H1 (cell line): Measurements from ENCODE around the gene PCYT2. TPM values are rescaled to one million over a fixed set of nuclear protein-coding genes. Genes with fewer than 3 reads are reported as not detected.
A peak's percentile ranks its signal among the peaks of the same experiment; 100 is the strongest.

ENCODE experiments used
- CHD7 ChIP-seq: fragments of 300-600 bp; sonication (generic); IDR thresholded peaks from 2 replicates; pipeline ENCODE4 v1.7.1; 2012; ENCODE audit warnings: low read length, moderate library complexity, mild to moderate bottlenecking, inconsistent platforms; ENCODE audit not compliant: insufficient replicate concordance
- HDAC6 ChIP-seq: IDR thresholded peaks from one replicate; pipeline ENCODE4 v1.7.1; 2012; ENCODE audit warnings: low read depth, mild to moderate bottlenecking, inconsistent platforms, low read length, moderate library complexity
- POLR2A ChIP-seq, 2 experiments: IDR thresholded peaks; 1 replicate in 1 of 2; 2 replicates in 1 of 2; pipeline ENCODE4 v1.6.1; 2011; ENCODE audit warnings: low read depth in 2 of 2, low read length in 2 of 2, mild to moderate bottlenecking in 2 of 2; ENCODE audit errors: control extremely low read depth in 1 of 2
- RAD21 ChIP-seq, 2 experiments: IDR thresholded peaks in 1 of 2; conservative IDR thresholded peaks in 1 of 2; 2 replicates each; pipeline ENCODE4 v1.6.1; 2011; ENCODE audit warnings: low read depth in 2 of 2, low read length in 2 of 2, improper control_type of control experiment in 1 of 2, inconsistent platforms in 1 of 2, mild to moderate bottlenecking in 1 of 2, moderate library complexity in 1 of 2
- RFX5 ChIP-seq: IDR thresholded peaks from 2 replicates; pipeline ENCODE4 v1.6.1; 2011; ENCODE audit warnings: low read depth, low read length, improper control_type of control experiment, borderline replicate concordance
- TAF7 ChIP-seq: optimal IDR thresholded peaks from 2 replicates; pipeline ENCODE3; 2011; ENCODE audit warnings: low read depth, mild to moderate bottlenecking, inconsistent platforms, low read length, moderate library complexity, borderline replicate concordance
- polyA plus RNA-seq, 7 experiments: library from polyadenylated mRNA; depleted of rRNA in 3 of 7; stranded (reverse) in 5 of 7; unstranded in 2 of 7; fragments of >200 nt in 5 of 7; fragments of 200-250 nt in 2 of 7; gene quantifications; 1 replicate in 5 of 7; 2 replicates in 1 of 7; 4 replicates in 1 of 7; pipeline versions ENCODE4 v1.2.1 to v1.2.3, GENCODE V29; 2011 to 2013; ENCODE audit warnings: missing spikeins in 2 of 7, mixed read lengths in 2 of 7
- total RNA-seq: library from RNA; stranded (reverse); fragmentation: NEBNext Ultra II Directional; extraction: Animal tissue kit (Norgen Biotek cat#: 25700); gene quantifications from 2 replicates; pipeline ENCODE4 v1.2.1, GENCODE V29; 2021
- TF ChIP-seq, protein P1 (sequence below): IDR thresholded peaks from 2 replicates; pipeline ENCODE4 v1.6.1; 2012; ENCODE audit warnings: low read length, inconsistent platforms

Gene PCYT2
- total and polyA plus RNA-seq, 2 of the 8 experiments (the other 6 are each of a cell fraction or from before 2014, with no cell fraction given) = 29.9 to 31.3 TPM

- no peak for TF ChIP-seq CHD7
- TF ChIP-seq RAD21 (IDR thresholded peaks at IDR 0.05 in 1 of 2, conservative IDR thresholded peaks at IDR 0.05 in 1 of 2; ENCODE audit: low read depth in 2 of 2, low read length in 2 of 2) = no peak
- TF ChIP-seq RFX5 = no peak
- peak in 1 of 2 experiments; percentile 58; a peak in 2 of 3 replicates for TF ChIP-seq POLR2A (IDR thresholded peaks at IDR 0.05; ENCODE audit: control extremely low read depth in 1 of 2, low read depth in 2 of 2, low read length in 2 of 2)
- TF ChIP-seq, protein P1, sequence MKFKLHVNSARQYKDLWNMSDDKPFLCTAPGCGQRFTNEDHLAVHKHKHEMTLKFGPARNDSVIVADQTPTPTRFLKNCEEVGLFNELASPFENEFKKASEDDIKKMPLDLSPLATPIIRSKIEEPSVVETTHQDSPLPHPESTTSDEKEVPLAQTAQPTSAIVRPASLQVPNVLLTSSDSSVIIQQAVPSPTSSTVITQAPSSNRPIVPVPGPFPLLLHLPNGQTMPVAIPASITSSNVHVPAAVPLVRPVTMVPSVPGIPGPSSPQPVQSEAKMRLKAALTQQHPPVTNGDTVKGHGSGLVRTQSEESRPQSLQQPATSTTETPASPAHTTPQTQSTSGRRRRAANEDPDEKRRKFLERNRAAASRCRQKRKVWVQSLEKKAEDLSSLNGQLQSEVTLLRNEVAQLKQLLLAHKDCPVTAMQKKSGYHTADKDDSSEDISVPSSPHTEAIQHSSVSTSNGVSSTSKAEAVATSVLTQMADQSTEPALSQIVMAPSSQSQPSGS = no peak
- no peak for TF ChIP-seq HDAC6
- peak; percentile 43 for TF ChIP-seq TAF7
Observed at GRCh38 chr17:81859906-81860755, 51.1 kb downstream of the PCYT2 start, which contains the start of gene P4HB (continued).
